Measurements from ENCODE around the gene ZFHX2. TPM values are rescaled to one million over a fixed set of nuclear protein-coding genes. Genes with fewer than 3 reads are reported as not detected.
A peak's percentile ranks its signal among the peaks of the same experiment; 100 is the strongest.

The ZFHX2 gene
- total and polyA plus RNA-seq, 5 donors = 0.31 to 1.0 (median 0.79) TPM

DNA sequence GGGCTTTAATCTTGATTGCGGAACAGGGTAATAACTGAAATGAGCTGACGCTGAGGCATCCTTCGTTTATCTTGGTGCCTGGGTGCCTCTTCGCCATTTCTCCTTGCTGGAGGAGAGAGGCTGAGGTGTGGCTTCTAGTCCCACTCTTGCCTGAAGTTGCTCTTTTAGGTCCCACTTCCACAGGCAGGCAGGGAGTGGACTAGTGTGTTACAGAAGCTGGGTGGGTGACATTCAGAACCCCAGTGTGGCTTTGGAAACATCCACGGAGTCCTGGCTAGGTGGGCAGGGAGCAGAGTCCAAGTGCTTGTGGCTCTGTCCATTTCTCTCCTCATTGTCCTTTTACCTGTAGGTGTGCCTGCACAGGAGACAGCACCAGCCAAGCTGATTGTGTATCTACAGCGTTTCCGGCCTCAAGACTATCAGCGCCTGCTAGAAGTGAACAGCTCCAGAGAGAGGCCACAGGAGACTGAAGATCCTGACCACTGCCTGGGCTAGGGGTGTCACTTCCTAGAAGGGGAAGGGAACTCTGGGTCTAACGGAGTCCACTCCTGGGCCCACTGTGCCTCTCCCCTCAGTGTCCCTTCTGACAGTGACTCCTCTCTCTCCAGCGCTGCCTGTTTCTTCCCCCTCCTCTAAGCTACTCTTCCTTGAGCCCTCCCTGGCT lies 6.9 kb upstream of the ZFHX2 start:
- Histone ChIP-seq H3K4me3 (ENCODE audit: low read length) (no peak overlapping the region), H3K4me1 (ENCODE audit: control insufficient read depth, insufficient read depth, low read length) (peaks cover 7% of the 10 kb centered on the region), H3K27me3 (ENCODE audit: control insufficient read depth, insufficient read depth) (no peaks in the 10 kb centered on the region), H3K27ac (ENCODE audit: low read length) (no peak overlapping the region), H3K9me3 (ENCODE audit: control insufficient read depth, low read length) (no peaks in the 10 kb centered on the region)
- no peak for ATAC-seq
- peak in 1 of 3 donors; percentile 19 for DNase-seq
- intact Hi-C loops (cut with DNase I) = loop anchor here in 1 of 4 donors (5.0 kb wide), 1 partner anchor 81 kb away; no protein-coding TSS in a partner anchor
- 83% methylated on average over 10 of the region's 10 CpGs for WGBS

GRCh38 chr14:23557946-23558345 lies 6.4 kb upstream of the ZFHX2 start:
- no peak for ATAC-seq
- H3K27me3 ChIP-seq (ENCODE audit: control insufficient read depth, insufficient read depth) = no peaks in the 10 kb centered on the region
- DNase-seq = no peak
- no peaks in the 10 kb centered on the region for H3K9me3 ChIP-seq (ENCODE audit: control insufficient read depth, low read length)
- H3K4me1 ChIP-seq (ENCODE audit: control insufficient read depth, insufficient read depth, low read length) = peaks cover 7% of the 10 kb centered on the region
- no peak overlapping the region for H3K4me3 ChIP-seq (ENCODE audit: low read length)
- intact Hi-C loops (cut with DNase I) = loop anchor here in 1 of 4 donors (5.0 kb wide), 1 partner anchor 81 kb away; no protein-coding TSS in a partner anchor
- no peak overlapping the region for H3K27ac ChIP-seq (ENCODE audit: low read length)
- WGBS = 90% methylated on average over 1 of the region's 1 CpG

GRCh38 chr14:23557521-23557920 lies 6.0 kb upstream of the ZFHX2 start:
- no peak for ATAC-seq
- 51% methylated on average over 2 of the region's 2 CpGs for WGBS
- peaks cover 7% of the 10 kb centered on the region for H3K4me1 ChIP-seq (ENCODE audit: control insufficient read depth, insufficient read depth, low read length)
- DNase-seq = peak in 1 of 3 donors; percentile 3
- H3K27ac ChIP-seq (ENCODE audit: low read length) = no peak overlapping the region
- intact Hi-C loops (cut with DNase I) = loop anchor here in 1 of 4 donors (5.0 kb wide), 1 partner anchor 80 kb away; no protein-coding TSS in a partner anchor
- no peak overlapping the region for H3K4me3 ChIP-seq (ENCODE audit: low read length)
- H3K9me3 ChIP-seq (ENCODE audit: control insufficient read depth, low read length) = no peaks in the 10 kb centered on the region
- H3K27me3 ChIP-seq (ENCODE audit: control insufficient read depth, insufficient read depth) = no peaks in the 10 kb centered on the region

DNA sequence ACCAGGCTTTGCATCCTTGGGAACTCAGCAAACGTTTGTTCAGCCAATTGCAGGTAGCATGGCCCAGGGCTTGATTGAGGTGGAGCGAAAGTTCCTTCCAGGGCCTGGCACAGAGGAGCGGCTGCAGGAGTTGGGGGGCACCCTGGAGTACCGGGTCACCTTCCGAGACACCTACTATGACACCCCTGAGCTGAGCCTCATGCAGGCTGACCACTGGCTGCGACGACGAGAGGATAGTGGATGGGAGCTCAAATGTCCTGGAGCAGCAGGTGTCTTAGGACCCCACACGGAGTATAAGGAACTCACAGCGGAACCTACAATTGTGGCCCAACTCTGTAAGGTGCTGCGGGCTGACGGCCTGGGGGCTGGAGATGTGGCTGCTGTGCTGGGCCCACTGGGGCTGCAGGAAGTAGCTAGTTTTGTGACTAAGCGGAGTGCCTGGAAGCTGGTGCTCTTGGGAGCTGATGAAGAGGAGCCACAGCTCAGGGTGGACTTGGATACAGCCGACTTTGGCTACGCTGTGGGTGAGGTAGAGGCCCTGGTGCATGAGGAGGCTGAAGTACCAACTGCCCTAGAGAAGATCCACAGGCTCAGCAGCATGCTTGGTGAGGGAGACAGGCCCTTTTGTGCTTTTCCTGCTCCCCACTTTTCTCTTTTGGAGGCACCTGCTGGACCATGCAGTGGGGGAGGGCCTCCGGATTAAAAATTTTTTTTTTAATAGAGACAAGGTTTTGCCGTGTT lies 5.3 kb upstream of the ZFHX2 start:
- intact Hi-C loops (cut with DNase I) = loop anchor here in 1 of 4 donors (5.0 kb wide), 1 partner anchor 80 kb away; no protein-coding TSS in a partner anchor
- no peak for ATAC-seq
- Histone ChIP-seq H3K27ac (ENCODE audit: low read length) (peak overlapping the region; percentile 99), H3K4me3 (ENCODE audit: low read length) (peak overlapping the region; percentile 74), H3K27me3 (ENCODE audit: control insufficient read depth, insufficient read depth) (no peaks in the 10 kb centered on the region), H3K4me1 (ENCODE audit: control insufficient read depth, insufficient read depth, low read length) (peaks cover 7% of the 10 kb centered on the region), H3K9me3 (ENCODE audit: control insufficient read depth, low read length) (no peaks in the 10 kb centered on the region)
- 52% methylated on average over 17 of the region's 17 CpGs for WGBS
- peak in 1 of 3 donors; percentile 43 for DNase-seq

- Histone ChIP-seq H3K27ac (ENCODE audit: low read length) (peak within 1 kb of the TSS; percentile 99), H3K4me1 (ENCODE audit: control insufficient read depth, insufficient read depth, low read length) (peaks cover 7% of the 10 kb centered on the region), H3K27me3 (ENCODE audit: control insufficient read depth, insufficient read depth) (no peaks in the 10 kb centered on the region), H3K9me3 (ENCODE audit: control insufficient read depth, low read length) (no peaks in the 10 kb centered on the region), H3K4me3 (ENCODE audit: low read length) (peak within 1 kb of the TSS; percentile 74)
- intact Hi-C loops (cut with DNase I) = loop anchor here in 1 of 4 donors (5.0 kb wide), 1 partner anchor 79 kb away; no protein-coding TSS in a partner anchor
- DNase-seq (peak; percentile 96 to 98 (median 96)), ATAC-seq (peak; percentile 94)
- WGBS = under 1% methylated on average over 54 of the region's 54 CpGs
Observed at GRCh38 chr14:23555882-23556699, 4.5 kb upstream of the ZFHX2 start, which contains the start of gene THTPA. Gene THTPA, plus strand, starts transcription at chr14:23556271. Its CDS starts 487 bp downstream, at chr14:23556758.

GRCh38 chr14:23555533-23555881 lies 3.9 kb upstream of the ZFHX2 start:
- 2% methylated on average over 14 of the region's 14 CpGs for WGBS
- intact Hi-C loops (cut with DNase I) = loop anchor here in 1 of 4 donors (5.0 kb wide), 1 partner anchor 78 kb away; no protein-coding TSS in a partner anchor
- Histone ChIP-seq H3K27me3 (ENCODE audit: control insufficient read depth, insufficient read depth) (no peaks in the 10 kb centered on the region), H3K4me3 (ENCODE audit: low read length) (peak overlapping the region; percentile 74), H3K27ac (ENCODE audit: low read length) (peak overlapping the region; percentile 99), H3K4me1 (ENCODE audit: control insufficient read depth, insufficient read depth, low read length) (peaks cover 8% of the 10 kb centered on the region), H3K9me3 (ENCODE audit: control insufficient read depth, low read length) (no peaks in the 10 kb centered on the region)
- no peak for ATAC-seq
- no peak for DNase-seq

DNA sequence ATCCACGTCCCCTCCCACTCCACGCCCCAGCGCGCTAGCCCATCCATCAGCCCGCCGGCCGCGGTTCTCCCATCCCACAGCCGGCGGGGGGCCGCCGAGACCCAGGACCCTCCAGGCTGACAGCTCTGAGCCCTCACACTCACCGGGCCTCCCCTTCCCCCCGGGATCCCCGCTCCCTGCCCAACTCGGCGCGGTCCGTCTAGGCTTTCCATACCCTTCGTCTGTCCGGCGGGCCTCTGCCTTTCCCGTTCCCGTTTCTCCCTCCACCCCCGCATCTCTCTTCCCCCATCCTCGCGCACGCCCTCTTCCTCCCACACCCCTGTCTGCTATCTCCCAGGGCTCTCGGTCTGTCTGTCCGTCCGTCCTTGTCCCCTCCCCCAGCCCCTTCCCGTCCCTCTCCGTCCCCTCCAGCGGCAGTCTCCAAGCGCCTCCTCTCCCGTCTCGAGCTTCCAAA lies 726 bp downstream of the ZFHX2 start:
- ATAC-seq (peak; percentile 27 to 29), DNase-seq (peak in 1 of 3 donors; percentile 73)
- no peaks in the 10 kb centered on the region for H3K27me3 ChIP-seq (ENCODE audit: control insufficient read depth, insufficient read depth)
- intact Hi-C loops (cut with DNase I) = no loop called here
- H3K27ac ChIP-seq (ENCODE audit: low read length) = no peak overlapping the region
- no peaks in the 10 kb centered on the region for H3K9me3 ChIP-seq (ENCODE audit: control insufficient read depth, low read length)
- under 1% methylated on average over 37 of the region's 37 CpGs for WGBS
- H3K4me3 ChIP-seq (ENCODE audit: low read length) = peak overlapping the region; percentile 54
- peaks cover 5% of the 10 kb centered on the region for H3K4me1 ChIP-seq (ENCODE audit: control insufficient read depth, insufficient read depth, low read length)

GRCh38 chr14:23550131-23550811 lies 1.3 kb downstream of the ZFHX2 start:
- 39% methylated on average over 12 of the region's 12 CpGs for WGBS
- ATAC-seq = peak in 1 of 2 donors; percentile 6
- no peak for DNase-seq
- intact Hi-C loops (cut with DNase I) = no loop called here
- H3K4me3 ChIP-seq (ENCODE audit: low read length) = peak overlapping the region; percentile 54
- no peaks in the 10 kb centered on the region for H3K9me3 ChIP-seq (ENCODE audit: control insufficient read depth, low read length)
- no peaks in the 10 kb centered on the region for H3K27me3 ChIP-seq (ENCODE audit: control insufficient read depth, insufficient read depth)
- H3K4me1 ChIP-seq (ENCODE audit: control insufficient read depth, insufficient read depth, low read length) = peaks cover 11% of the 10 kb centered on the region
- H3K27ac ChIP-seq (ENCODE audit: low read length) = no peak overlapping the region

- DNase-seq = no peak
- 52% methylated on average over 18 of the region's 18 CpGs for WGBS
- intact Hi-C loops (cut with DNase I) = loop anchor here in 1 of 4 donors (10.0 kb wide), 1 partner anchor 224 kb away; the partner anchor contains the start of gene PABPN1
- no peaks in the 10 kb centered on the region for H3K27me3 ChIP-seq (ENCODE audit: control insufficient read depth, insufficient read depth)
- peaks cover 13% of the 10 kb centered on the region for H3K4me1 ChIP-seq (ENCODE audit: control insufficient read depth, insufficient read depth, low read length)
- no peak for ATAC-seq
- no peak overlapping the region for H3K27ac ChIP-seq (ENCODE audit: low read length)
- no peaks in the 10 kb centered on the region for H3K9me3 ChIP-seq (ENCODE audit: control insufficient read depth, low read length)
- H3K4me3 ChIP-seq (ENCODE audit: low read length) = no peak overlapping the region
Observed at GRCh38 chr14:23548351-23549318, 2.9 kb downstream of the ZFHX2 start.
